ENCODE measurements around the gene PIK3C2A.

The PIK3C2A gene

GRCh38 chr11:17214338-17214737 lies 6.6 kb upstream of the PIK3C2A start:
- no peak for DNase-seq

GRCh38 chr11:17211286-17211685 lies 3.5 kb upstream of the PIK3C2A start:
- DNase-seq: no peak

GRCh38 chr11:17209939-17210245 lies 2.1 kb upstream of the PIK3C2A start:
- no peak for DNase-seq

GRCh38 chr11:17208257-17208999 lies 642 bp upstream of the PIK3C2A start:
- DNase-seq: no peak

GRCh38 chr11:17206463-17206862 lies 1.3 kb downstream of the PIK3C2A start:
- no peak for DNase-seq

- DNase-seq: no peak
These were observed 10.3 kb downstream of the PIK3C2A start for GRCh38 chr11:17197431-17197898.

- DNase-seq: no peak
These were observed 19.1 kb downstream of the PIK3C2A start for GRCh38 chr11:17188675-17189074.

- no peak for DNase-seq
These were observed 20.7 kb downstream of the PIK3C2A start for GRCh38 chr11:17186932-17187692.

GRCh38 chr11:17185938-17186337 lies 21.8 kb downstream of the PIK3C2A start:
- no peak for DNase-seq

GRCh38 chr11:17184882-17185587 lies 22.8 kb downstream of the PIK3C2A start:
- DNase-seq: no peak

GRCh38 chr11:17183836-17184235 lies 23.9 kb downstream of the PIK3C2A start:
- no peak for DNase-seq

- no peak for DNase-seq
These were observed 27.8 kb downstream of the PIK3C2A start for GRCh38 chr11:17179970-17180369.

GRCh38 chr11:17173332-17173731 lies 34.5 kb downstream of the PIK3C2A start:
- DNase-seq: no peak

- no peak for DNase-seq
These were observed 35.9 kb downstream of the PIK3C2A start for GRCh38 chr11:17171916-17172315.

- DNase-seq: no peak
These were observed 36.4 kb downstream of the PIK3C2A start for GRCh38 chr11:17171343-17171742.

- DNase-seq: no peak
These were observed 37.9 kb downstream of the PIK3C2A start for GRCh38 chr11:17169876-17170275.

- DNase-seq: no peak
These were observed 42.4 kb downstream of the PIK3C2A start for GRCh38 chr11:17165247-17165890.

- DNase-seq: no peak
These were observed 43.2 kb downstream of the PIK3C2A start for GRCh38 chr11:17164361-17165246.

- peak in 1 of 2 donors; percentile 4 for DNase-seq
These were observed 44.0 kb downstream of the PIK3C2A start for GRCh38 chr11:17163736-17164135.

GRCh38 chr11:17163291-17163690 lies 44.5 kb downstream of the PIK3C2A start:
- DNase-seq: no peak

- no peak for DNase-seq
These were observed 45.4 kb downstream of the PIK3C2A start for GRCh38 chr11:17162376-17162775.

- peak in 1 of 2 donors; percentile 4 for DNase-seq
These were observed 46.3 kb downstream of the PIK3C2A start for GRCh38 chr11:17161515-17161914.

Measured in bone marrow (tissue), 2 donors.